ENCODE data around the gene DDTL.

GRCh38 chr22:24007253-24008021 is 40.7 kb downstream of the DDTL start:
- no peak for TF ChIP-seq CTCF (IDR thresholded peaks at IDR 0.05)
- TF ChIP-seq EZH2 (IDR thresholded peaks at IDR 0.05; ENCODE audit: borderline replicate concordance, insufficient read depth, low read depth, low read length, poor library complexity, severe bottlenecking): no peak
